HG03521 (cell line): ENCODE data around the gene CILP.
"Not testable (repeated sequence)": the region's sequence is repeated elsewhere in the genome, so short reads cannot be mapped to it uniquely, and the experiment has no call there.

ENCODE experiments used
- ATAC-seq: cut with Tn5 transposase; IDR thresholded peaks from one replicate; pipeline ENCODE4 v1.9.1; 2021; ENCODE audit warnings: mild to moderate bottlenecking, moderate library complexity; ENCODE audit not compliant: unreplicated experiment

The CILP gene

GRCh38 chr15:65196637-65197336, 14.5 kb downstream of the CILP start:
- no peak for ATAC-seq

GRCh38 chr15:65195548-65195923, 15.7 kb downstream of the CILP start:
- ATAC-seq, result no peak

- no peak for ATAC-seq
Observed at GRCh38 chr15:65194826-65195547, 16.3 kb downstream of the CILP start.

- no peak for ATAC-seq
Observed at GRCh38 chr15:65192016-65192415, 19.3 kb downstream of the CILP start.

- ATAC-seq, result no peak
Observed at GRCh38 chr15:65189102-65189740, 22.1 kb downstream of the CILP start.

GRCh38 chr15:65188472-65188871, 22.8 kb downstream of the CILP start:
- ATAC-seq, result not testable (repeated sequence)

- ATAC-seq, result peak; percentile 76
Observed at GRCh38 chr15:65184868-65185717, 26.2 kb downstream of the CILP start, which contains the start of gene CLPX. CLPX (minus strand) TSS chr15:65185342; CDS start chr15:65185153, 189 bp downstream.

GRCh38 chr15:65184305-65184867, 26.9 kb downstream of the CILP start:
- peak; percentile 18 for ATAC-seq

- ATAC-seq, result no peak
Observed at GRCh38 chr15:65183865-65184159, 27.5 kb downstream of the CILP start.

- no peak for ATAC-seq
Observed at GRCh38 chr15:65182538-65182937, 28.7 kb downstream of the CILP start.

- not testable (repeated sequence) for ATAC-seq
Observed at GRCh38 chr15:65181582-65182353, 29.5 kb downstream of the CILP start.

- no peak for ATAC-seq
Observed at GRCh38 chr15:65180167-65180566, 31.1 kb downstream of the CILP start.

- no peak for ATAC-seq
Observed at GRCh38 chr15:65177901-65178300, 33.4 kb downstream of the CILP start.

GRCh38 chr15:65176056-65176455, 35.2 kb downstream of the CILP start:
- ATAC-seq, result no peak

GRCh38 chr15:65175511-65175910, 35.8 kb downstream of the CILP start:
- no peak for ATAC-seq

GRCh38 chr15:65174509-65174908, 36.8 kb downstream of the CILP start:
- no peak for ATAC-seq

GRCh38 chr15:65172531-65172930, 38.7 kb downstream of the CILP start:
- no peak for ATAC-seq

- ATAC-seq, result no peak
Observed at GRCh38 chr15:65171428-65171827, 39.8 kb downstream of the CILP start.

- ATAC-seq, result no peak
Observed at GRCh38 chr15:65165875-65166274, 45.4 kb downstream of the CILP start.

- ATAC-seq, result no peak
Observed at GRCh38 chr15:65164139-65164538, 47.1 kb downstream of the CILP start.
